ENCODE data around the gene PDK2.

GRCh38 chr17:50154604-50155003, 59.5 kb downstream of the PDK2 start:
- TF ChIP-seq POLR2A (IDR thresholded peaks at IDR 0.05), result no peak
- no peak for TF ChIP-seq CTCF (IDR thresholded peaks at IDR 0.05)
